GM23338 (cell line): Measurements from ENCODE around the gene PSMB7.

Source experiments
- CREB1 ChIP-seq: fragments of 250-450 bp; sonication (Bioruptor Pico); IDR thresholded peaks from 2 replicates; pipeline ENCODE4 v1.5.0; 2020; ENCODE audit warnings: low read depth, mild to moderate bottlenecking, moderate library complexity
- CTCF ChIP-seq, 2 experiments: fragments of 200-600 bp in 1 of 2; sonication (generic) in 1 of 2; conservative IDR thresholded peaks; 2 replicates each; pipeline versions ENCODE4 v1.5.1 to v1.6.1; 2016 to 2017; ENCODE audit warnings: antibody characterized with exemption in 2 of 2, low read depth in 2 of 2, mild to moderate bottlenecking in 2 of 2, moderate library complexity in 1 of 2
- EZH2 ChIP-seq: fragments of 200-600 bp; sonication (generic); IDR thresholded peaks from one replicate; pipeline ENCODE4 v1.8.0; 2017; ENCODE audit warnings: antibody characterized with exemption, mild to moderate bottlenecking, low read depth; ENCODE audit not compliant: unreplicated experiment
- EZH2phosphoT487 ChIP-seq: fragments of 200-600 bp; sonication (generic); IDR thresholded peaks from one replicate; pipeline ENCODE4 v1.8.1; 2018; ENCODE audit warnings: antibody characterized with exemption; ENCODE audit not compliant: unreplicated experiment
- JUNB ChIP-seq: IDR thresholded peaks from one replicate; pipeline ENCODE4 v1.6.1; 2016; ENCODE audit warnings: antibody characterized with exemption; ENCODE audit not compliant: unreplicated experiment
- POLR2AphosphoS5 ChIP-seq: IDR thresholded peaks from 2 replicates; pipeline ENCODE4 v1.6.1; 2016; ENCODE audit warnings: antibody characterized with exemption, low read depth
- REST ChIP-seq: IDR thresholded peaks from one replicate; pipeline ENCODE4 v1.6.1; 2018; ENCODE audit warnings: antibody characterized with exemption; ENCODE audit not compliant: unreplicated experiment
- STAT1 ChIP-seq: IDR thresholded peaks from one replicate; pipeline ENCODE4 v1.6.1; 2016; ENCODE audit warnings: antibody characterized with exemption; ENCODE audit not compliant: unreplicated experiment
- ZNF114 ChIP-seq: fragments of 250-450 bp; sonication (Bioruptor Pico); IDR thresholded peaks from 2 replicates; pipeline ENCODE4 v1.5.0; 2020; ENCODE audit warnings: mild to moderate bottlenecking, moderate library complexity

- no peak for TF ChIP-seq EZH2phosphoT487
- no peak for TF ChIP-seq REST
- TF ChIP-seq CTCF (conservative IDR thresholded peaks at IDR 0.05; ENCODE audit: low read depth in 2 of 2) = no peak
- no peak for TF ChIP-seq POLR2AphosphoS5
- no peak for TF ChIP-seq CREB1 (CRISPR knock-in tag)
- TF ChIP-seq JUNB = no peak
- TF ChIP-seq ZNF114 (CRISPR knock-in tag) = no peak
- TF ChIP-seq EZH2 = no peak
- TF ChIP-seq STAT1 = no peak
Measured at GRCh38 chr9:124343533-124344290, 71.5 kb downstream of the PSMB7 start.
